HCT116 (cell line): Measurements from ENCODE around the gene YAP1.

Experiments
- EZH2 ChIP-seq: fragments of 200-600 bp; sonication (generic); IDR thresholded peaks from 2 replicates; pipeline ENCODE4 v1.6.1; 2017; ENCODE audit warnings: antibody characterized with exemption, mixed run types
- POLR2A ChIP-seq: IDR thresholded peaks from 2 replicates; pipeline ENCODE4 v1.7.0; 2011; ENCODE audit warnings: borderline replicate concordance; ENCODE audit not compliant: insufficient read depth, insufficient read length; ENCODE audit errors: extremely low read depth
- POLR2AphosphoS5 ChIP-seq: IDR thresholded peaks from 2 replicates; pipeline ENCODE4 v1.6.1; 2011; ENCODE audit warnings: mild to moderate bottlenecking, low read depth, low read length, moderate library complexity
- REST ChIP-seq: IDR thresholded peaks from 2 replicates; pipeline ENCODE4 v1.6.1; 2012; ENCODE audit warnings: low read depth
- SP1 ChIP-seq: IDR thresholded peaks from 2 replicates; pipeline ENCODE4 v1.6.1; 2012; ENCODE audit warnings: low read depth
- TCF7L2 ChIP-seq: IDR thresholded peaks from 2 replicates; pipeline ENCODE4 v1.7.0; 2011; ENCODE audit warnings: borderline replicate concordance, inconsistent platforms; ENCODE audit not compliant: insufficient read depth, insufficient read length; ENCODE audit errors: extremely low read depth
- YY1 ChIP-seq: IDR thresholded peaks from 2 replicates; pipeline ENCODE4 v1.6.1; 2011; ENCODE audit warnings: low read length, low read depth, moderate library complexity, mild to moderate bottlenecking; ENCODE audit not compliant: insufficient replicate concordance; ENCODE audit errors: extremely low read depth
- TF ChIP-seq, protein P1 (sequence below), 3 experiments: fragments of 200-600 bp in 1 of 3; sonication (generic) in 1 of 3; IDR thresholded peaks in 2 of 3; conservative IDR thresholded peaks in 1 of 3; 2 replicates each; pipeline ENCODE4 v1.5.1; 2012 to 2017; ENCODE audit warnings: low read depth in 2 of 3, low read length in 2 of 3, antibody characterized with exemption in 1 of 3, borderline replicate concordance in 1 of 3, control low read depth in 1 of 3, mild to moderate bottlenecking in 1 of 3, mixed read lengths in 1 of 3, mixed run types in 1 of 3, moderate library complexity in 1 of 3; ENCODE audit not compliant: insufficient read depth in 1 of 3

DNA sequence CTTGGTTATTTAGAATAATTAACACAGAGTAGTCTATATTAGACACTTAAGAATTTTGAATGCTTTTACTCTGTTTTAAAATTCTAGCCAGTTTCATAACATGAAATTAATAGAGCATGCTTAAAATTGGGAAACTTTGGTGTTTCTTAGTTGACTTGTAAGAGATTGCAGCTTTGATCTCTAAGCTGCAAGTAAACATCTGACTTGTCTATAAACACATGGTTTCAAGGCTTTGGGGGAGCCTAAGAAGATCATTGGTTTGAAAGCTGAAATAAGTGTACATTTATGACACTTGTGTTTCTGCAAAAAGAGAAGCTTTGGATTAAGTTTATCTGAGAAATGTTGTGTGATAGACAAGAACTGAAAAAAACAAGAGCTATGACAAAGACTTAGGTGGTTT, 37.8 kb downstream of the YAP1 start:
- TF ChIP-seq POLR2A (no peak), TCF7L2 (no peak), SP1 (no peak), YY1 (no peak), EZH2 (no peak), POLR2AphosphoS5 (no peak), REST (no peak)
- TF ChIP-seq, protein P1, sequence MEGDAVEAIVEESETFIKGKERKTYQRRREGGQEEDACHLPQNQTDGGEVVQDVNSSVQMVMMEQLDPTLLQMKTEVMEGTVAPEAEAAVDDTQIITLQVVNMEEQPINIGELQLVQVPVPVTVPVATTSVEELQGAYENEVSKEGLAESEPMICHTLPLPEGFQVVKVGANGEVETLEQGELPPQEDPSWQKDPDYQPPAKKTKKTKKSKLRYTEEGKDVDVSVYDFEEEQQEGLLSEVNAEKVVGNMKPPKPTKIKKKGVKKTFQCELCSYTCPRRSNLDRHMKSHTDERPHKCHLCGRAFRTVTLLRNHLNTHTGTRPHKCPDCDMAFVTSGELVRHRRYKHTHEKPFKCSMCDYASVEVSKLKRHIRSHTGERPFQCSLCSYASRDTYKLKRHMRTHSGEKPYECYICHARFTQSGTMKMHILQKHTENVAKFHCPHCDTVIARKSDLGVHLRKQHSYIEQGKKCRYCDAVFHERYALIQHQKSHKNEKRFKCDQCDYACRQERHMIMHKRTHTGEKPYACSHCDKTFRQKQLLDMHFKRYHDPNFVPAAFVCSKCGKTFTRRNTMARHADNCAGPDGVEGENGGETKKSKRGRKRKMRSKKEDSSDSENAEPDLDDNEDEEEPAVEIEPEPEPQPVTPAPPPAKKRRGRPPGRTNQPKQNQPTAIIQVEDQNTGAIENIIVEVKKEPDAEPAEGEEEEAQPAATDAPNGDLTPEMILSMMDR (IDR thresholded peaks at IDR 0.05 in 2 of 3, conservative IDR thresholded peaks at IDR 0.05 in 1 of 3; ENCODE audit: borderline replicate concordance in 1 of 3, insufficient read depth in 1 of 3, low read depth in 2 of 3, low read length in 2 of 3): no peak
